PC-3 (cell line): ENCODE results near the gene MAJIN.

Experiments
- CTCF ChIP-seq: fragments of 300-600 bp; sonication (generic); conservative IDR thresholded peaks from 2 replicates; pipeline ENCODE4 v1.5.1; 2017; ENCODE audit warnings: antibody characterized with exemption, low read depth, mild to moderate bottlenecking, low read length
- EZH2phosphoT487 ChIP-seq: fragments of 300-600 bp; sonication (generic); IDR thresholded peaks from 2 replicates; pipeline ENCODE4 v1.6.1; 2018; ENCODE audit warnings: mild to moderate bottlenecking, antibody characterized with exemption, low read length, borderline replicate concordance

GRCh38 chr11:64900774-64901173 is 71.1 kb downstream of the MAJIN start:
- TF ChIP-seq CTCF = no peak
- TF ChIP-seq EZH2phosphoT487 = no peak
